GM12878 (cell line): Measurements from ENCODE around the gene KCTD16. TPM values are rescaled to one million over a fixed set of nuclear protein-coding genes. Genes with fewer than 3 reads are reported as not detected.

Source experiments
- ATAC-seq: fragments of 200-7000 bp; cut with Tn5 transposase; 3 replicates; pipeline ENCODE4 v1.9.1; 2020; ENCODE audit warnings: mild to moderate bottlenecking, moderate library complexity
- BruUV-seq: library from RNA; stranded (reverse); fragments of 400-500 nt; replicated peaks from 2 replicates; lab custom pipeline; 2021; lab: Mats Ljungman, UMichigan
- CTCF ChIA-PET: fragments of 300-600 bp; sonication (Branson Sonifier 250); formaldehyde crosslinking; extraction: SDS; loops from one replicate; lab custom pipeline; 2021; ENCODE audit warnings: inconsistent platforms; lab: Yijun Ruan, JAX
- POLR2A ChIA-PET: fragments of 350-600 bp; formaldehyde crosslinking; extraction: SDS; loops from one replicate; lab custom pipeline; 2021; ENCODE audit warnings: inconsistent platforms; lab: Charles Lee
- RAD21 ChIA-PET: fragments of 300-600 bp; sonication (Branson Sonifier 250); formaldehyde crosslinking; loops from one replicate; lab custom pipeline; 2023; ENCODE audit warnings: antibody characterized with exemption; ENCODE audit not compliant: unreplicated experiment; lab: Charles Lee
- SMC1A ChIA-PET: fragments of 300-600 bp; sonication (Branson Sonifier 250); formaldehyde crosslinking; loops from one replicate; lab custom pipeline; 2023; ENCODE audit not compliant: unreplicated experiment, uncharacterized antibody; lab: Charles Lee
- DNase-seq: peaks from one replicate; pipeline ENCODE4 v3.0.0-alpha.2; 2011; ENCODE audit warnings: low read depth, low spot score
- FAIRE-seq: peaks from 3 replicates; lab custom pipeline; 2011; peaks lifted over from hg19 to GRCh38; lab: Jason Lieb, UNC
- H2AFZ ChIP-seq: 2 replicates; pipeline ENCODE4 v1.6.0; 2011; ENCODE audit warnings: low read depth, low read length, control low read depth; ENCODE audit not compliant: control insufficient read depth
- H3K27ac ChIP-seq: 2 replicates; pipeline ENCODE4 v1.5.1; 2011; ENCODE audit warnings: control low read depth; ENCODE audit not compliant: control insufficient read depth, insufficient read depth
- H3K27me3 ChIP-seq, 2 experiments: replicated peaks in 1 of 2; 2 replicates each; pipeline versions ENCODE4 v1.6.0 to v1.6.1; 2011; ENCODE audit warnings: low read length in 1 of 2; ENCODE audit not compliant: control insufficient read depth in 2 of 2, insufficient read depth in 2 of 2
- H3K36me3 ChIP-seq, 2 experiments: 2 replicates each; pipeline ENCODE4 v1.5.1; 2011; ENCODE audit warnings: low read length in 1 of 2; ENCODE audit not compliant: control insufficient read depth in 2 of 2, insufficient read depth in 2 of 2
- H3K4me1 ChIP-seq: 2 replicates; pipeline ENCODE4 v1.6.1; 2011; ENCODE audit warnings: mild to moderate bottlenecking, low read length, moderate library complexity, mixed read lengths; ENCODE audit not compliant: control insufficient read depth, insufficient read depth
- H3K4me2 ChIP-seq: 2 replicates; pipeline ENCODE4 v1.6.0; 2011; ENCODE audit warnings: control low read depth; ENCODE audit not compliant: control insufficient read depth, insufficient read depth
- H3K4me3 ChIP-seq: fragments of 200-600 bp; sonication (generic); 2 replicates; pipeline ENCODE4 v1.5.1; 2016
- H3K79me2 ChIP-seq: 2 replicates; pipeline ENCODE4 v1.6.0; 2011; ENCODE audit warnings: low read length; ENCODE audit not compliant: control insufficient read depth, insufficient read depth
- H3K9ac ChIP-seq: 2 replicates; pipeline ENCODE4 v1.8.0; 2011; ENCODE audit warnings: low read length, control low read depth, mixed read lengths; ENCODE audit not compliant: control insufficient read depth, insufficient read depth
- H3K9me3 ChIP-seq: replicated peaks from 3 replicates; pipeline ENCODE4 v1.5.1; 2011; ENCODE audit warnings: mild to moderate bottlenecking, low read length; ENCODE audit not compliant: control insufficient read depth, insufficient read depth
- H4K20me1 ChIP-seq: 2 replicates; pipeline ENCODE4 v1.6.0; 2011; ENCODE audit not compliant: control insufficient read depth, insufficient read depth
- ASH2L ChIP-seq: fragments of 300-600, 200-600 bp; sonication (generic); IDR thresholded peaks from 2 replicates; pipeline ENCODE4 v1.6.1; 2017; ENCODE audit warnings: low read depth, mild to moderate bottlenecking, borderline replicate concordance
- EED ChIP-seq: sonication (generic); IDR thresholded peaks from 2 replicates; pipeline ENCODE4 v1.6.1; 2016; ENCODE audit warnings: antibody characterized with exemption, low read depth
- EP300 ChIP-seq, 2 experiments: fragments of 150-350 bp in 1 of 2; IDR thresholded peaks; 2 replicates each; pipeline ENCODE4 v1.6.1; 2011 to 2012; ENCODE audit warnings: low read depth in 2 of 2, low read length in 2 of 2, borderline replicate concordance in 1 of 2, improper control_type of control experiment in 1 of 2, inconsistent platforms in 1 of 2; ENCODE audit not compliant: control insufficient read depth in 1 of 2
- ESRRA ChIP-seq: IDR thresholded peaks from 2 replicates; pipeline ENCODE4 v1.6.1; 2012; ENCODE audit warnings: mild to moderate bottlenecking, low read length, improper control_type of control experiment
- HCFC1 ChIP-seq: fragments of 150-350 bp; IDR thresholded peaks from 2 replicates; pipeline ENCODE4 v1.6.1; 2014; ENCODE audit warnings: low read length
- NFYB ChIP-seq: IDR thresholded peaks from 2 replicates; pipeline ENCODE4 v1.6.1; 2011; ENCODE audit warnings: low read depth, mild to moderate bottlenecking, low read length, improper control_type of control experiment, moderate library complexity; ENCODE audit not compliant: insufficient read depth
- RCOR1 ChIP-seq: conservative IDR thresholded peaks from 2 replicates; pipeline ENCODE4 v1.6.1; 2012; ENCODE audit warnings: low read depth, low read length, improper control_type of control experiment
- SKIL ChIP-seq: fragments of 450-650 bp; IDR thresholded peaks from 2 replicates; pipeline ENCODE4 v1.6.1; 2017; ENCODE audit warnings: mild to moderate bottlenecking, low read depth, inconsistent platforms; ENCODE audit not compliant: poor library complexity, severe bottlenecking
- WRNIP1 ChIP-seq: IDR thresholded peaks from 2 replicates; pipeline ENCODE4 v1.6.1; 2011; ENCODE audit warnings: low read depth, low read length, improper control_type of control experiment, borderline replicate concordance
- ZNF687 ChIP-seq: fragments of 450-650 bp; IDR thresholded peaks from 2 replicates; pipeline ENCODE4 v1.6.1; 2017; ENCODE audit warnings: mild to moderate bottlenecking, moderate library complexity
- ZZZ3 ChIP-seq: IDR thresholded peaks from 2 replicates; pipeline ENCODE4 v1.6.1; 2011; ENCODE audit warnings: low read depth; ENCODE audit not compliant: control insufficient read depth, insufficient read length
- WGBS: methylation state at CpG from one replicate; pipeline ENCODE4 v1.1.6; 2016; ENCODE audit warnings: low lambda C conversion rate; ENCODE audit not compliant: insufficient replicate concordance, insufficient coverage; ENCODE audit errors: missing lambda C conversion rate; 5-methylcytosine and 5-hydroxymethylcytosine counted together
- in situ Hi-C: fragments of 300-500 bp; cut with MboI; formaldehyde crosslinking; loops from 9 replicates; pipeline ENCODE4 v1.14.3; 2018; ENCODE audit warnings: mixed read lengths
- intact Hi-C: fragments of 100-400 bp; cut with micrococcal nuclease; formaldehyde crosslinking; loops from one replicate; pipeline ENCODE4 v1.14.2; 2022; ENCODE audit not compliant: unreplicated experiment
- polyA plus RNA-seq, 11 experiments: library from polyadenylated mRNA; depleted of rRNA in 4 of 11; unstranded in 6 of 11; stranded (reverse) in 5 of 11; fragments of >200 nt; fragmentation: Nextera tagmentation in 4 of 11; fragmentation: Illumina TruSeq in 1 of 11; extraction: Ambion mirVana in 4 of 11; extraction: Trizol in 1 of 11; gene quantifications; 1 replicate in 1 of 11; 2 replicates in 10 of 11; pipeline versions ENCODE4 v1.2.1 to v1.2.3, GENCODE V29; 2011 to 2016; ENCODE audit warnings: inconsistent platforms in 2 of 11, missing spikeins in 2 of 11, low read depth in 1 of 11
- total RNA-seq, 4 experiments: library from RNA; depleted of rRNA in 3 of 4; stranded (reverse); fragments of >200 nt in 3 of 4; fragmentation: Illumina TruSeq in 1 of 4; extraction: Trizol in 1 of 4; gene quantifications; 2 replicates each; pipeline versions ENCODE4 v1.2.1 to v1.2.3, GENCODE V29; 2013 to 2021
- TF ChIP-seq, protein P1 (sequence below): IDR thresholded peaks from 2 replicates; pipeline ENCODE4 v1.6.1; 2011; ENCODE audit warnings: low read depth, low read length, improper control_type of control experiment, borderline replicate concordance

The KCTD16 gene
- total and polyA plus RNA-seq, 10 of the 15 experiments (the other 5 are each of a cell fraction or from before 2014, with no cell fraction given), result 0.03 to 0.10 (median 0.06) TPM; not detected in 3

- intact Hi-C loops, result no loop called here
- CTCF ChIA-PET, result interaction anchor here (2.4 kb wide), 1 partner anchor 752 kb away, joined by 7 read pairs; no protein-coding TSS in a partner anchor
Measured at GRCh38 chr5:144485540-144485939, 314.9 kb downstream of the KCTD16 start.

More at GRCh38 chr5:144485540-144485939, 314.9 kb downstream of the KCTD16 start:
- TF ChIP-seq ZZZ3 (no peak), EED (no peak), EP300 (IDR thresholded peaks at IDR 0.05; ENCODE audit: borderline replicate concordance in 1 of 2, control insufficient read depth in 1 of 2, low read depth in 2 of 2, low read length in 2 of 2) (no peak), SKIL (no peak), HCFC1 (no peak), ZNF687 (no peak), RCOR1 (no peak), ASH2L (no peak), WRNIP1 (no peak), NFYB (no peak), ESRRA (no peak)
- TF ChIP-seq, protein P1, sequence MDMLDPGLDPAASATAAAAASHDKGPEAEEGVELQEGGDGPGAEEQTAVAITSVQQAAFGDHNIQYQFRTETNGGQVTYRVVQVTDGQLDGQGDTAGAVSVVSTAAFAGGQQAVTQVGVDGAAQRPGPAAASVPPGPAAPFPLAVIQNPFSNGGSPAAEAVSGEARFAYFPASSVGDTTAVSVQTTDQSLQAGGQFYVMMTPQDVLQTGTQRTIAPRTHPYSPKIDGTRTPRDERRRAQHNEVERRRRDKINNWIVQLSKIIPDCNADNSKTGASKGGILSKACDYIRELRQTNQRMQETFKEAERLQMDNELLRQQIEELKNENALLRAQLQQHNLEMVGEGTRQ, result no peak
- H3K79me2 ChIP-seq, result no peaks in the 10 kb centered on the region
- no TSS peak for BruUV-seq
- ChIA-PET SMC1A (no interaction called here), RAD21 (no interaction called here), POLR2A (no interaction called here)
- H3K27me3 ChIP-seq, result no peaks in the 10 kb centered on the region
- H3K9me3 ChIP-seq, result no peaks in the 10 kb centered on the region
- FAIRE-seq, result no peak
- H3K9ac ChIP-seq, result no peak overlapping the region
- no peak overlapping the region for H3K27ac ChIP-seq
- no peaks in the 10 kb centered on the region for H3K36me3 ChIP-seq
- in situ Hi-C loops, result no loop called here
- H3K4me1 ChIP-seq, result no peaks in the 10 kb centered on the region
- no peak overlapping the region for H2AFZ ChIP-seq
- no peak for ATAC-seq
- 58% methylated on average over 2 of the region's 2 CpGs for WGBS
- no peaks in the 10 kb centered on the region for H4K20me1 ChIP-seq
- DNase-seq, result no peak
- H3K4me2 ChIP-seq, result no peak overlapping the region
- no peak overlapping the region for H3K4me3 ChIP-seq
